Fibroblast of upper back skin (primary cell): ENCODE results near the gene C1orf232.

ENCODE experiments used
- DNase-seq: peaks from one replicate; pipeline ENCODE4 v3.0.0-alpha.2; 2013

C1orf232 gene

DNA sequence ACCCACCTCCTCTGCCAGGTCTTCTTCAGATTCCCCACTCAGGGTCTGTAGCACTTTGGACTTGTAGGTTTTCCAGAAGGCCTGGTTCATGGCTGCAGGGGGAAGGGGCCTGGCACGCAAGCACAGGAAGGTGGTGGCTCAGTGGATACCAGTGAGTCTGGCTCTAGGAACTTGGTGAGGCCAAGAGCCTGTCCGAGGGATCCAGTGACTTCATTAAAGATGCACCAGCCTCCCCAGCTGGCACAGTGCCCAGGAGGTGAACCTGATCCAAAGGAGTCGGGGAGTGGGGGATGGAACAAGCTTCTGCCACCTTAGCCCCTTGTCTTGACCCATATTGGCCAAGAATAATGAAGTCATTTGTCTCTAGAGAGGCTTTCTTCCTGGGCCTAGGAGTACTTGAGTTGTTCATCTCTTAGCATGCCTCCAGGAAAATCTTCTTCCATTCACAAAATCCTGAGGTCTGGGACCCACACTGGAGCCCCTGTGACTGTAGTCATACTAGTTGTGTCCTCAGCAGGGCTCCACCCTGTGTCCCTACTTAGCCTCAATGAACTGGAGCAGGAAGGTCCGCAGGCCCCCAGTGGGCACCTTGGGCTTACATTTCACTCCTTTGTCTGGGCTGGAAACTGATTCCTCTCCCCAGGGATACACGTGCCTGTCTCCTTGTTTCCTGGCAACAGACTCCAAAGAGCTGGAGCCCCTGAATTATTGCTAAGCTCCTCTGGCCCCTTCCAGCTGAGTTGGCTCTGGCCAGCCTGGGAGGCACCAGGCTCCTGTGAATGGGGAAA lies at the start of gene C1orf232:
TSS of gene C1orf232 (minus strand) at position 554 of the 788 bp plus-strand sequence. CDS start at position 90, 464 bp downstream.
- no peak for DNase-seq

DNA sequence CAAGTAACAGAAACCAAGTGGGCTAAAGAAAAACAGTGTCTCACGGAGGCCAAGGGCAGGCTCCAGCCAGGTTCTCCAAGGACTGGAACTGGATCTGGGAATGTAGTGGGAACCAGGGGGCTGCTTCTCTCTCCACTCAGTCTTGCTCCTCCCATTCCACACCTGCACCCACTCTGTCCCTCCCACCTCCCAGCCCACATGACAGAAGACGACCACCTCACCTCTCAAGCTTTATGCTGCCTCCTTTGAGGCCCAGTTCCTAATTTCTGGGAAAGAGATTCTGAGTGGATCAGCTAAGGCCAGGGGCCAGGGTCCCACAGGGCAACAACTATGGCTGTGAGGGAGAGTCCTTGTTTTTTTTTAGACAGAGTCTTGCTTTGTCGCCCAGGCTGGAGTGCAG lies 46.5 kb upstream of the C1orf232 start:
- DNase-seq, result no peak

DNA sequence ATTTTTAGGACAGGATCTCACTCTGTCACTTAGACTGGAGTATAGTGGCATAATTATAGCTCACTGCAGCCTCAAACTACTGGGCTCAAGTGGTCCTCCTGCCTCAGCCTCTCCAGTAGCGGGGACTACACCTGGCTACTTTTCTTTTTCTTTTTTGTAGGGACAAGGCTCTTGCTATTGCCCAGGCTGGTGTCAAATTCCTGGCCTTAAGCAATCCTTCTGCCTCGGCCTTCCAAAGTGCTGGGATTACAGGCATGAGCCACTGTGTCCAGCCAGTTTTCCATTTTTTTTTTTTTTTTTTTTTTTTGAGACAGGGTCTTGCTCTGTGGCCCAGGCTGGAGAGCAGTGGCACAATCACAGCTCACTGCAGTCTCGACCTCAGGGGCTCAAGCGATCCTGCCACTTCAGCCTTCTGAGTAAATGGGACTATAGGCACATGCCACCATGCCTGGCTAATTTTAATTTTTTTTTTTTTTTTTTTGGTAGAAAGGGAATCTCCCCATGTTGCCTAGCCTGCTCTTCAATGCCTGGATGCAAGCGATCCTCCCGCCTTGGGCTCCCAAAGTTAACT lies 44.7 kb upstream of the C1orf232 start:
- DNase-seq, result no peak

- no peak for DNase-seq
Observed at GRCh38 chr1:26212726-26213125, 44.0 kb upstream of the C1orf232 start.

DNA sequence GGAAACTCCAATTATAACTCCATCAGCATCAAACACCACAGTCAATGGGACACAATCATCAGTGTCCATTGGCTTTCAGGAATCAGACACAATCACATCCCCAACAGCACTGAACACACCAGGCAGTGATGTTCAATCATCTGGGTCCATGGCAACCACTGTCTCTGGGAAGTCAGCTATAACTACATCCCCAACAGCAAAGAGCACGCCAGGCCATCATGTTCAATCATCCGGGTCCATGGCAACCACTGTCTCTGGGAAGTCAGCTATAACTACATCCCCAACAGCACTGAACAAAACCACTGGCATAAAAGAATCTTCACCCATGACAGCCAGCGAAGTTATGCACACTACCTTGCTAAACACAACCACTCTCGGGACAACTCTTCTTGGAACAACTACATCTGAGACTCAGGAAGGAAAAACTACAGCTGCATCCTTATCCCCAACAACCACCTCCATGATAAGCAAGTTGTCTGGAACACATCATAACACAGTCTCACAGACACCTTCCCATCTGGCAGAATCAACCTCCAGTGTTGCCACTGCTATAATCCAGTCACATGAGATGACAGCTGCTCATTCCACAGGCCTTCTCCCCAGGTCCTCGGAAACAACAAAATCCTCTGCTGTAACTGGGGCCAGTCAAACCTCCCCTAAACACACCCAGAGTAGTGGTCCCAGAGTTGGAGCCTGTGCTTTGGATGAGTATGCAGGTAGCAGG lies 41.5 kb upstream of the C1orf232 start:
- no peak for DNase-seq

- no peak for DNase-seq
Observed at GRCh38 chr1:26203642-26204318, 35.0 kb upstream of the C1orf232 start.

GRCh38 chr1:26200413-26200812 lies 31.6 kb upstream of the C1orf232 start:
- no peak for DNase-seq

GRCh38 chr1:26197813-26198212 lies 29.1 kb upstream of the C1orf232 start:
- DNase-seq, result no peak

DNA sequence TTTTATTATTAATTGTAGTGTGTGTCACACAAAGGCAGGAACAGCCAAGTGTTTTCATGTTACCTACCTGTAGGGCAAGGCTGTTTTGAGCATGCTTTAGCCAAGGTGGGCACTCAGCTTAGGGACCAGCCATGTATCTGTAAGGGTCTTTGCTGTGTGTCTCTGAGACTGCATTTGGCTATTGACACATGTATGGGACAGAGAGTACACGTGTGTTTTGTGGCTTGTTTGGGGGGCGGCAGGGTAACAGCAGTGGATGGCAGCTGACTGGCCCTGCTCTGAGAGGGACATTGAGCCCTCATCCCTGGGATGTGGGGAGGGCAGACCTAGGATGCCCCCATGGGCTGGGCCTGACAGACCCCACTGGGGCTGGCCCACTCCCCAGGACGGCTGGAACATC lies 28.5 kb upstream of the C1orf232 start:
- DNase-seq, result no peak

DNA sequence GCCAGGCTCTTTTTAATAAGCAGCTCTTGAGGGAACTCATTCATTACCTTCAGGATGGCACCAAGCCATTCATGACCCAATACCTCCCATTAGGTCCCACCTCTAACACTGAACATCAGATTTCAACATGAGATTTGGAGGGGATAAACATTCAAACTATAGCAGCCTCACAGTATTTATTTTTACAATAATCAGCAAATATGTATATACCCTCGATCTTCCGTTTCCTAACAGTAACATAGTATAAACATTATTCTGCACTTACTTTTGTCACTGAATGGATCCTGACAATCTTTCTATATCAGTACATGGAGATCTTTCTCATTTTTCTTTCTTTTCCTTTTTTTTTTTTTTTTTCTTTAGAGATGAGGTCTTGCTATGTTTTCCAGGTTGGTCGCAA lies 27.0 kb upstream of the C1orf232 start:
- no peak for DNase-seq

GRCh38 chr1:26191739-26192138 lies 23.0 kb upstream of the C1orf232 start:
- no peak for DNase-seq

DNA sequence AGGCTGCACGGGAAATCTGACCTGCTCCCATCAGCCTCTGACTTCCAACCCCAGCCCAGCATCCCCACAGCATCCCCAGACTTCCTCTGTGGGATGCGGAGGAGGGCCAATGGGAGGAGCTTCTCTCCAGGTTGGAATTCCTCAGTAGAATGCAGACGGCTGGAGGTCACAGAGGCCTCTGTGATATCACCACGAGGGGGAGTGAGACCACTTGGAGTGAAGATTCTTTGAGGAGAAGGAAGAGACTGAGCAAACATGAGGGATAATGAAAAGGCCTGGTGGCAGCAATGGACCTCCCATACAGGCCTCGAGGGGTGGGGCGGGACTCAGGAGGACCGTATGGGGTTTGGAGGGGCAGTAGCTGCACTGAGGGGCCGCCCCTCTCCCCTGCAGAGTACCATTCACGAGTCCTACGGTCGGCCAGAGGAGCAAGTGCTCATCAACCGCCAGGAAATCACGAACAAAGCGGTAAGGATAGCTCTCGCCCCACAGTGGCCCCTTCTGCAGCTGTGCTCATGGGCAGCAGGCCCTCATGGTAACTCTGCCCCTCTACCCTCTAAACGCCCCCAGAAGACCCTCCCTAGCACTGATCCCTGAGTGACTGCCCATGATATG lies 21.7 kb upstream of the C1orf232 start, which contains the start of gene CATSPER4:
TSS of gene CATSPER4 (plus strand) at position 230 of the 615 bp plus-strand sequence. CDS start at position 256, 26 bp downstream.
- DNase-seq, result peak; percentile 36

DNA sequence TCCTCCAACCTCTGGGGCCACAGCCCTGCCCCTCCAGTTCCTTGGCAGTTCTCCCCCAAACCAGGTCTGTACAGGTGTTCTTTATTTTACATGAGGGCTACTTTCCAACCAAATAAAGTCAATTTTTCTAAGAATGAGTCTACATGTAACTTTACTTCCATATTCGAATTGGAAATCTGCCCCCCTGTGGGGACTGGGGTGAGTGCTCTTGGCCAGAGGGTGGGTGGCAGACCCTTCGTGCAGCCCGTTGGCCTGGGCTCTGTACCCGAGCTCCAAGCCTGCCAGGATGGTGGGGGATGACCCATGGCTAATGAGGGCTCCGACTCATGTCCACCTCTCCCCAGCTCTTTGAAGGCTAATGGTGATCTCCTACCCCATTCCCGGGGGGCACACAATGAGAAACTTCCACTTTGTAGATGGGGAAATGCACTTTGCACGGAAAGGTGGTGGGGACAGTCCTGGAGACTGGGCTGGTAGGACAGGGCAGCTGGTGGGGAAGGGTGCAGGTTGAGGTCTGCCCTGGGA lies 21.1 kb upstream of the C1orf232 start:
- no peak for DNase-seq

DNA sequence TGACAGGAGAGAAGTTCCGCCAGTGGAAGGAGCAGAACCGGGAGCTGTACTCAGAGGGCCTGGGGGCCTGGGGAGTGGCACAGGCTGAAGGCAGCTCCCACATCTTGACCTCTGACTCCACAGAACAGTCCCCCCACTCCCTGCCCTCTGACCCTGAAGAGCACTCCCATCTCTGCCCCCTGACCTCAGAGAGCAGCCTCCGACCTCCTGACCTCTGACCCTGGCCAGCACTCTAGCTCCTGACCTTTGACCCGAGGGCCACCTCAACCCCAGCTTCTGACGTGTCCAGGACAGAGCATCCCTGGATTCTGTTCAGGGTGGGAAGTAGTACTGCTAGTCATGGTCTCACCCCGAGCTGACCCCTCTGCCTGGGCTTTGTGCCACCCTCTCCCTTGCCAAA lies 20.6 kb upstream of the C1orf232 start:
- DNase-seq, result no peak

DNA sequence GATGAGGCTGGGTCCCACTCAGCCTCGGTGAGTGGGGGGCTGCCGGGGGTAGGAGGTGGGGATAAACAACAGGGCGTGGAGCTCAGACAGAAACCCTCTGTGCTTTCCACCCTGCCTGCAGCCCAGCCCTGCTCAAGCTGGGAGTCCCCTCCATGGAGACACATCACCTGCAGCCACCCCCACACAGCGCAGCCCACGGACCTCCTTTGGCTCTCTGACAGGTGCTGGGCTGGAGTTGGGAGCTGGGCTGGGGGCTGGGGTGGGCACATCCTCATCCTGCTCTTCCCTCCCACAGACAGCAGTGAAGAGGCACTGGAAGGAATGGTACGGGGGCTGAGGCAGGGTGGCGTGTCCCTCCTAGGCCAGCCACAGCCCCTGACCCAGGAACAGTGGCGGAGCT lies 19.7 kb upstream of the C1orf232 start:
- DNase-seq, result no peak

DNA sequence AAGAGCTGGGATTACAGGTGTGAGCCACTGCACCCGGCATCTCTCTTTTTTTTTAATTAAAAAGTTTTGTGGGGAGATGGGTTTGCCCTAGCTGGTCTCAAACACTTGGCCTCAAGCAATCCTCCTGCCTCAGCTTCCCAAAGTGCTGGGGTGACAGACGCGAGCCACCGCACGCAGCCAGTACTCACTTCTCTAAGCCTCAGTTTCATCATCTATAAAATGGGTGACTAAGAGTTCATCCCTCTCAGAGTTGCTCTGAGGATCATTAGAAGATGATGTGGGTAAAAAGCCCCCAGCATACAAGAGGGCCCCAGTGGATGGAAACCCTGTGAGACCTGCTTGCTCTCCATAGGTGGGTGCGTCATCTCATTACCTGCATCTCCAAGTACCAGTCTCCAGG lies 19.1 kb upstream of the C1orf232 start:
- DNase-seq, result no peak

- DNase-seq, result no peak
Observed at GRCh38 chr1:26184883-26185282, 16.1 kb upstream of the C1orf232 start.

DNA sequence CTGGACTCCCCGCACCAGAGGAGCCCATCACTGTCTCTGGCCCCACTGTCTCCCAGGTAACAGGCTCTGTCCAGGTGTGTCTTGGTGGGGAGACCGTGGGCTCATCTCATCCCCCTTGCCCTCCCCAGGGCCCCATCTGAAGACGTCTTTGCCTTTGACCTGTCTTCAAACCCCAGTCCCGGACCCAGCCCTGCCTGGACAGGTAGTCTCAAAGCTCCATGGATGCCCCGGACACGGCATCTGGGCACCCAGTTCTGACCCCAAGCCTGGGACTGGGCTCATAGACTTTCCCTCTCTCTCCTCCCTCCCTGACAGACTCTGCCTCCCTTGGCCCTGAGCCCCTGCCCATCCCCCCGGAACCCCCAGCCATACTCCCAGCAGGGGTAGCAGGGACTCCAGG lies 15.3 kb upstream of the C1orf232 start:
- DNase-seq, result no peak

DNA sequence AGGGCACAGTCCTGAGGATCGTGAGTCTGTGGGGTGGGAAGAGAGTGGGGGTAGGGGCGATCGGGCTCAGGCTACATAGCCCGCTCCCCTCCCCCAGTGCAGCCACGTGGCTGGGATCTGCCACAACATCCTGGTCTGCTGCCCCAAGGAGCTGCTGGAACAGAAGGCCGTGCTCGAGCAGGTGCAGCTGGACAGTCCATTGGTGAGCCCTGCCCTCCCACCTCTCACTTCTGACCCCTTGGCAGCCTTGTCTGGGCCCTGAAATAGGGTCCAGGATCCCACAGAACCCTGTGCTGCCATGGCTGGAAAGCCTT lies 13.6 kb upstream of the C1orf232 start:
- no peak for DNase-seq

DNA sequence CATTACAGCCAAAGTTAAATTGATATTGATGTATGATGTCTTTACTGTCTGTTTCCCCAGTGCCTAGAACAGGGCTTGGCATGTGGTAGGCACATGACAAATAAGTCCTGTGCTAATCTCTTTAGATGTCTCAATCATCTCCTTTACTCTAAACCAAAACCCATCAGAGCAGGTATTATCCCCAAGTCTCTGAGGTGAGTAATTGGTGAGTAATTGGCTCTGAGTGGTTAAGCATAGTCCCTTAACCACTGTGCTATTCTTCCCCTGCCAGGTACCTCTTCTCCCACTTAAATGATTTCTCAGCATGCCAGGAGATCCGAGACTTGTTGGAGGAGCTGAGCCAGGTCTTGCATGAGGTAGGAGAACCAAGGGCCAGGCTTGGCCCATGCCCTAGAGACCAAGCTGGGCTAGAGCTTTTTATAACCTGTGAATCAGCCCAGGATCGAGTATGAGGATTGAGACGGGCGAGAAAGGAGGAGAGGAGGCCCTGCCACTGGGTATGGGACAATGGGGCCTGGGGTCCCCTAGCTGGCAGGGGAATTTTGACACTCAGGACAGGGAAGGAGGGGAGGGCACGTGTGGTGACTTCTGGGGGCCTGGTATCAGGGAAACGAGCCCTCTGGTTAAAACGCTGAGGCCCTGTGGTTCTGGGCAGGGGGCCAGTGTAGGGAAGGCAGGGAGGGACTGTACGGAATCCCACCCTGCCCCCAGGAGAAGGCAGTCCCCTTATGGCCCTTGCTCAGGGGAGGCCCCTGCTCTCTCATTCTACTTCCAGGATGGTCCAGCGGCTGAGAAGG lies 13.0 kb upstream of the C1orf232 start:
- no peak for DNase-seq

DNA sequence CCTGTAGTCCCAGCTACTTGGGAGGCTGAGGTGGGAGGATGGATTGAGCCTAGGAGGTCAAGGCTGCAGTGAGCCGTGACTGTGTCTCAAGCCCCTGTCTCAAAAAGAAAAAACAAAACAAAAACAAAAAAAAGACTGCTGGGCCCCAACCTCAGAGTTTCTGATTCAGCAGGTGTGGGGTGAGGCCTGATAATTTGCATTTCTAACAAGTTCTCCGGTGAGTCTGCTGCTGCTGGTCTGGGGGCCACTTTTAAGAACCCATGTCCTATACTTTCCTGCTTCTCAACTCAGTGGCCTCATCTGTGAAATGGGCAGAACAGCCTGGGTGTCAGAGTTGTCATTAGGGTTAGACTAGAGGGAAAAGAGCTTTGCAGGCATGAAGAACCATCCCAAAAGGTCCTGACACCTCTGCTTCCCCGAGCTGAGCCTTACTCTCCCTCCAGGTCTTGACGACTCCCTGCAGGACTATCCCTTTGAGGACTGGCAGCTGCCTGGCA lies 11.3 kb upstream of the C1orf232 start:
- DNase-seq, result no peak

DNA sequence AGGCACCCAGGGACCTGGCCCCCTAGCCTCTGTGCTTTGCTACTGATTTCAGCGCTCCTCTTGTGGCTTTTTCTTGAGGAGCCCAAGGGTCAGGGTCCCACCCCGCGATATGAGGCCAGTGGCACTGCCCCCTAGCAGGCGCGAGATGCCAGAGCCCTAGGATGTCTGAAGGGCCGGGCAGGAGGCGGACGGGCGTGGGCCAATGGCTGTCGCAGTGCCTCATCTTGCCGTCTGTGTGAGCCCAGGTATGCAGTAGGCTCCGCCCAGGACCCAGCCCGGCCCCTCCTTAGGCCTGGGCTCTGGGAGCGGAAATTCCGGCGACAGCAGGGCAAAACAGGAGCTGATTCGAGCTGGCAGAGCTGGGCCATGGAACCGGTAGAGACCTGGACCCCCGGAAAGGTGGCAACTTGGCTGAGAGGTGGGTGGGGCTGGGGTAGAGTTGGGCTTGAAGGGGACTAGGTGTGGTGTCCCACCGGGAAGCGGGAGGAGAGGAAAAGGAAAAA lies 8.5 kb upstream of the C1orf232 start, which contains the start of gene CNKSR1:
TSS of gene CNKSR1 (plus strand) at position 310 of the 503 bp plus-strand sequence. CDS start at position 367, 57 bp downstream.
- no peak for DNase-seq
